SK-N-SH (cell line): ENCODE results near the gene ATXN10. TPM values are rescaled to one million over a fixed set of nuclear protein-coding genes. Genes with fewer than 3 reads are reported as not detected.

Experiments
- CTCF ChIA-PET: fragments of 300-600, 350-600 bp; formaldehyde crosslinking; extraction: SDS; loops from one replicate; lab custom pipeline; 2021; lab: Yijun Ruan, JAX
- POLR2A ChIA-PET: fragments of 350-600 bp; sonication (Branson Sonifier 250); formaldehyde crosslinking; extraction: SDS; loops from one replicate; lab custom pipeline; 2020; ENCODE audit warnings: antibody characterized with exemption, inconsistent platforms; lab: Yijun Ruan, JAX
- DNase-seq: peaks from one replicate; pipeline ENCODE4 v3.0.0; 2012
- H2AFZ ChIP-seq: fragments of 200-600 bp; sonication (generic); 2 replicates; pipeline ENCODE4 v1.8.1; 2016; ENCODE audit warnings: antibody characterized with exemption, mild to moderate bottlenecking, low read depth
- H3F3A ChIP-seq: fragments of 200-600 bp; sonication (generic); replicated peaks from 2 replicates; pipeline ENCODE3; 2016; ENCODE audit warnings: antibody characterized with exemption, mild to moderate bottlenecking; ENCODE audit not compliant: insufficient read depth
- H3K27ac ChIP-seq, 2 experiments: fragments of 200-500 bp in 1 of 2; fragments of 200-600 bp in 1 of 2; sonication (Bioruptor generic) in 1 of 2; sonication (generic), shearing (Covaris generic) in 1 of 2; 2 replicates each; pipeline versions ENCODE4 v1.5.1 to v1.6.1; 2014 to 2016; ENCODE audit warnings: low read depth in 2 of 2, inconsistent platforms in 1 of 2, low read length in 1 of 2, mild to moderate bottlenecking in 1 of 2, mixed read lengths in 1 of 2
- H3K27me3 ChIP-seq: fragments of 200-600 bp; sonication (generic), shearing (Covaris generic); 2 replicates; pipeline ENCODE4 v1.6.1; 2016; ENCODE audit warnings: mixed run types; ENCODE audit not compliant: insufficient read depth
- H3K36me3 ChIP-seq, 2 experiments: fragments of 200-500 bp in 1 of 2; fragments of 200-600 bp in 1 of 2; sonication (Bioruptor generic) in 1 of 2; sonication (generic) in 1 of 2; replicated peaks in 1 of 2; 2 replicates each; pipeline versions ENCODE3 to v1.5.1; 2014 to 2016; ENCODE audit warnings: low read length in 1 of 2, mild to moderate bottlenecking in 1 of 2; ENCODE audit not compliant: insufficient read depth in 2 of 2, control insufficient read depth in 1 of 2
- H3K4me1 ChIP-seq, 2 experiments: fragments of 200-500 bp in 1 of 2; fragments of 200-600 bp in 1 of 2; sonication (Bioruptor generic) in 1 of 2; sonication (generic), shearing (Covaris generic) in 1 of 2; 2 replicates each; pipeline versions ENCODE4 v1.5.1 to v1.6.1; 2014 to 2016; ENCODE audit warnings: low read depth in 1 of 2, low read length in 1 of 2, mixed run types in 1 of 2; ENCODE audit not compliant: insufficient read depth in 2 of 2, control insufficient read depth in 1 of 2
- H3K4me2 ChIP-seq: fragments of 200-600 bp; sonication (generic), shearing (Covaris generic); 2 replicates; pipeline ENCODE4 v1.6.1; 2017; ENCODE audit warnings: mixed run types
- H3K4me3 ChIP-seq, 2 experiments: fragments of 200-500 bp in 1 of 2; fragments of 200-600 bp in 1 of 2; sonication (Bioruptor generic) in 1 of 2; sonication (generic), shearing (Covaris generic) in 1 of 2; 2 replicates each; pipeline versions ENCODE4 v1.5.1 to v1.8.1; 2014 to 2016; ENCODE audit warnings: low read depth in 2 of 2, inconsistent platforms in 1 of 2, low read length in 1 of 2, mild to moderate bottlenecking in 1 of 2, mixed read lengths in 1 of 2, moderate library complexity in 1 of 2
- H3K79me2 ChIP-seq: fragments of 200-600 bp; sonication (generic); 2 replicates; pipeline ENCODE4 v1.8.1; 2017; ENCODE audit warnings: mild to moderate bottlenecking; ENCODE audit not compliant: insufficient read depth
- H3K9ac ChIP-seq: fragments of 200-600 bp; sonication (generic); 2 replicates; pipeline ENCODE4 v1.6.1; 2017; ENCODE audit warnings: mixed run types
- H3K9me2 ChIP-seq: fragments of 200-600 bp; sonication (generic); 2 replicates; pipeline ENCODE4 v1.6.1; 2017; ENCODE audit warnings: mixed run types
- H3K9me3 ChIP-seq: fragments of 200-600 bp; sonication (generic); 2 replicates; pipeline ENCODE4 v1.6.1; 2017; ENCODE audit warnings: mixed run types, mild to moderate bottlenecking, moderate library complexity
- H4K20me1 ChIP-seq: fragments of 200-600 bp; sonication (generic); 2 replicates; pipeline ENCODE4 v1.6.1; 2017; ENCODE audit warnings: mild to moderate bottlenecking, mixed run types; ENCODE audit not compliant: insufficient read depth
- CHD2 ChIP-seq: fragments of 150-350 bp; IDR thresholded peaks from 2 replicates; pipeline ENCODE4 v1.6.1; 2018; ENCODE audit warnings: low read length; ENCODE audit not compliant: partially characterized antibody
- EP300 ChIP-seq, 2 experiments: IDR thresholded peaks; 2 replicates each; pipeline versions ENCODE4 v1.4.0 to v1.6.1; 2012; ENCODE audit warnings: borderline replicate concordance in 1 of 2, low read depth in 1 of 2, low read length in 1 of 2
- FOXJ3 ChIP-seq: sonication (generic); formaldehyde crosslinking; IDR thresholded peaks from 2 replicates; pipeline ENCODE4 v1.5.1; 2020; ENCODE audit warnings: mild to moderate bottlenecking, missing genetic modification reagents
- GABPA ChIP-seq: IDR thresholded peaks from 2 replicates; pipeline ENCODE4 v1.4.0; 2012; ENCODE audit warnings: low read depth, mild to moderate bottlenecking
- GATA2 ChIP-seq: sonication (generic); formaldehyde crosslinking; IDR thresholded peaks from 2 replicates; pipeline ENCODE4 v1.5.0; 2020; ENCODE audit warnings: mild to moderate bottlenecking, missing genetic modification reagents
- JUND ChIP-seq: IDR thresholded peaks from 2 replicates; pipeline ENCODE4 v1.4.0; 2012
- MEF2A ChIP-seq: IDR thresholded peaks from 2 replicates; pipeline ENCODE4 v1.4.0; 2012; ENCODE audit warnings: low read depth, borderline replicate concordance
- RAD21 ChIP-seq: IDR thresholded peaks from 2 replicates; pipeline ENCODE4 v1.6.1; 2012; ENCODE audit warnings: mild to moderate bottlenecking, low read length
- RCOR1 ChIP-seq: fragments of 150-350 bp; IDR thresholded peaks from 2 replicates; pipeline ENCODE4 v1.6.1; 2017; ENCODE audit warnings: antibody characterized with exemption, low read length
- RXRA ChIP-seq: IDR thresholded peaks from 2 replicates; pipeline ENCODE4 v1.4.0; 2012; ENCODE audit warnings: low read depth, mild to moderate bottlenecking, borderline replicate concordance
- SMC3 ChIP-seq: IDR thresholded peaks from 2 replicates; pipeline ENCODE4 v1.6.1; 2012; ENCODE audit warnings: low read depth, low read length, improper control_type of control experiment
- TAF1 ChIP-seq: IDR thresholded peaks from 2 replicates; pipeline ENCODE4 v1.6.1; 2012; ENCODE audit warnings: low read depth, mild to moderate bottlenecking, low read length, moderate library complexity, borderline replicate concordance
- TEAD4 ChIP-seq: IDR thresholded peaks from 2 replicates; pipeline ENCODE4 v1.4.0; 2012; ENCODE audit warnings: mild to moderate bottlenecking, borderline replicate concordance; ENCODE audit not compliant: insufficient read depth
- YY1 ChIP-seq: IDR thresholded peaks from 2 replicates; pipeline ENCODE4 v1.4.0; 2012; ENCODE audit warnings: low read depth, mild to moderate bottlenecking
- WGBS: methylation state at CpG from one replicate; pipeline ENCODE4 v1.1.6; 2017; ENCODE audit warnings: low lambda C conversion rate; 5-methylcytosine and 5-hydroxymethylcytosine counted together
- polyA plus RNA-seq, 3 experiments: library from polyadenylated mRNA; depleted of rRNA; stranded (reverse); fragments of >200 nt; gene quantifications; 2 replicates each; pipeline ENCODE4 v1.2.3, GENCODE V29; 2012
- TF ChIP-seq, protein P1 (sequence below): IDR thresholded peaks from 2 replicates; pipeline ENCODE4 v1.6.1; 2012; ENCODE audit warnings: mild to moderate bottlenecking, low read depth, low read length, moderate library complexity
- TF ChIP-seq, protein P2 (sequence below): fragments of 150-350 bp; IDR thresholded peaks from 2 replicates; pipeline ENCODE4 v1.6.1; 2016; ENCODE audit warnings: mild to moderate bottlenecking, low read depth, low read length
- TF ChIP-seq, protein P3 (sequence below): IDR thresholded peaks from 2 replicates; pipeline ENCODE4; 2012
- TF ChIP-seq, protein P4 (sequence below): fragments of 200-600 bp; sonication (generic); IDR thresholded peaks from 2 replicates; pipeline ENCODE4 v1.6.1; 2017; ENCODE audit warnings: antibody characterized with exemption, mild to moderate bottlenecking, moderate library complexity

The ATXN10 gene
- polyA plus RNA-seq, 1 of the 3 experiments (the other 2 are of a cell fraction), result 202 TPM

DNA sequence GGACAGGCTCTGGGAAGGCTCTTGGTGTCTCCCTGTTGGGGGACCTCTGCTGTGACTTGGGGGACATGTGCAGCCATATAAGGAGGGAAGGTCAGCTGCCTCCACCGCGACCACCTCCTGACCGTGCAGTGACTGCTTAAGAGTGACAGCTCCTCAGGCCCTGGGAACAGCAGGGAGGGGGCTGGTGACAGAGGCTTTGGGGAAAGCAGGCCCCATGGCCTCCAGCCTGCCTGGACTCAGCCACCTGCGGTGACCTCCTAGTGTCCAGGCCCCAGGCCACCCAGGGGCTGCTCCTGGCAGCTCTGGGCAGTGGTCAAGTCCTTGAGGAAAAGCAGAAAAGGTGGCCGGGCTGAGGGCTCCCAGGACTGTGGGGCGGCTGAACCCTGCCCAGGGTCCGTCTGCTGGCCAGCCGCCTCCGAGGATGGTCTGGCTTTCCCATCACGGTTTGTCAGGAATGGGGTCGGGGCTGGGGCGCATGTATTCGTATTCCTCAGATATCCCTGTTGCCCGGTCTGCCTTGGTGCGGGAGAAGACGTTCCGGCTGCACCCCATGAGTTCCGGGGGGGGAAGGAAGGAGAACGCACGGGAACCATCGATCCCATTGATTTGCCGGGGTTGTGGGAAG lies 208.6 kb downstream of the ATXN10 start:
- no peaks in the 10 kb centered on the region for H3K27me3 ChIP-seq
- H3F3A ChIP-seq, result no peaks in the 10 kb centered on the region
- no peaks in the 10 kb centered on the region for H4K20me1 ChIP-seq
- no peak overlapping the region for H2AFZ ChIP-seq
- TF ChIP-seq, protein P1, sequence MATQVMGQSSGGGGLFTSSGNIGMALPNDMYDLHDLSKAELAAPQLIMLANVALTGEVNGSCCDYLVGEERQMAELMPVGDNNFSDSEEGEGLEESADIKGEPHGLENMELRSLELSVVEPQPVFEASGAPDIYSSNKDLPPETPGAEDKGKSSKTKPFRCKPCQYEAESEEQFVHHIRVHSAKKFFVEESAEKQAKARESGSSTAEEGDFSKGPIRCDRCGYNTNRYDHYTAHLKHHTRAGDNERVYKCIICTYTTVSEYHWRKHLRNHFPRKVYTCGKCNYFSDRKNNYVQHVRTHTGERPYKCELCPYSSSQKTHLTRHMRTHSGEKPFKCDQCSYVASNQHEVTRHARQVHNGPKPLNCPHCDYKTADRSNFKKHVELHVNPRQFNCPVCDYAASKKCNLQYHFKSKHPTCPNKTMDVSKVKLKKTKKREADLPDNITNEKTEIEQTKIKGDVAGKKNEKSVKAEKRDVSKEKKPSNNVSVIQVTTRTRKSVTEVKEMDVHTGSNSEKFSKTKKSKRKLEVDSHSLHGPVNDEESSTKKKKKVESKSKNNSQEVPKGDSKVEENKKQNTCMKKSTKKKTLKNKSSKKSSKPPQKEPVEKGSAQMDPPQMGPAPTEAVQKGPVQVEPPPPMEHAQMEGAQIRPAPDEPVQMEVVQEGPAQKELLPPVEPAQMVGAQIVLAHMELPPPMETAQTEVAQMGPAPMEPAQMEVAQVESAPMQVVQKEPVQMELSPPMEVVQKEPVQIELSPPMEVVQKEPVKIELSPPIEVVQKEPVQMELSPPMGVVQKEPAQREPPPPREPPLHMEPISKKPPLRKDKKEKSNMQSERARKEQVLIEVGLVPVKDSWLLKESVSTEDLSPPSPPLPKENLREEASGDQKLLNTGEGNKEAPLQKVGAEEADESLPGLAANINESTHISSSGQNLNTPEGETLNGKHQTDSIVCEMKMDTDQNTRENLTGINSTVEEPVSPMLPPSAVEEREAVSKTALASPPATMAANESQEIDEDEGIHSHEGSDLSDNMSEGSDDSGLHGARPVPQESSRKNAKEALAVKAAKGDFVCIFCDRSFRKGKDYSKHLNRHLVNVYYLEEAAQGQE, result no peak
- TF ChIP-seq GATA2 (no peak), RCOR1 (no peak), RAD21 (no peak), RXRA (no peak), SMC3 (no peak), EP300 (IDR thresholded peaks at IDR 0.05; ENCODE audit: borderline replicate concordance in 1 of 2, low read depth in 1 of 2, low read length in 1 of 2) (no peak), TEAD4 (no peak), GABPA (no peak), FOXJ3 (CRISPR knock-in tag) (no peak), CHD2 (no peak), JUND (no peak), YY1 (no peak), TAF1 (no peak), MEF2A (no peak)
- TF ChIP-seq, protein P2, sequence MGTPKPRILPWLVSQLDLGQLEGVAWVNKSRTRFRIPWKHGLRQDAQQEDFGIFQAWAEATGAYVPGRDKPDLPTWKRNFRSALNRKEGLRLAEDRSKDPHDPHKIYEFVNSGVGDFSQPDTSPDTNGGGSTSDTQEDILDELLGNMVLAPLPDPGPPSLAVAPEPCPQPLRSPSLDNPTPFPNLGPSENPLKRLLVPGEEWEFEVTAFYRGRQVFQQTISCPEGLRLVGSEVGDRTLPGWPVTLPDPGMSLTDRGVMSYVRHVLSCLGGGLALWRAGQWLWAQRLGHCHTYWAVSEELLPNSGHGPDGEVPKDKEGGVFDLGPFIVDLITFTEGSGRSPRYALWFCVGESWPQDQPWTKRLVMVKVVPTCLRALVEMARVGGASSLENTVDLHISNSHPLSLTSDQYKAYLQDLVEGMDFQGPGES, result no peak
- TF ChIP-seq, protein P3, sequence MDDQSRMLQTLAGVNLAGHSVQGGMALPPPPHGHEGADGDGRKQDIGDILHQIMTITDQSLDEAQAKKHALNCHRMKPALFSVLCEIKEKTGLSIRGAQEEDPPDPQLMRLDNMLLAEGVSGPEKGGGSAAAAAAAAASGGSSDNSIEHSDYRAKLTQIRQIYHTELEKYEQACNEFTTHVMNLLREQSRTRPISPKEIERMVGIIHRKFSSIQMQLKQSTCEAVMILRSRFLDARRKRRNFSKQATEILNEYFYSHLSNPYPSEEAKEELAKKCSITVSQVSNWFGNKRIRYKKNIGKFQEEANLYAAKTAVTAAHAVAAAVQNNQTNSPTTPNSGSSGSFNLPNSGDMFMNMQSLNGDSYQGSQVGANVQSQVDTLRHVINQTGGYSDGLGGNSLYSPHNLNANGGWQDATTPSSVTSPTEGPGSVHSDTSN, result no peak
- TF ChIP-seq, protein P4, sequence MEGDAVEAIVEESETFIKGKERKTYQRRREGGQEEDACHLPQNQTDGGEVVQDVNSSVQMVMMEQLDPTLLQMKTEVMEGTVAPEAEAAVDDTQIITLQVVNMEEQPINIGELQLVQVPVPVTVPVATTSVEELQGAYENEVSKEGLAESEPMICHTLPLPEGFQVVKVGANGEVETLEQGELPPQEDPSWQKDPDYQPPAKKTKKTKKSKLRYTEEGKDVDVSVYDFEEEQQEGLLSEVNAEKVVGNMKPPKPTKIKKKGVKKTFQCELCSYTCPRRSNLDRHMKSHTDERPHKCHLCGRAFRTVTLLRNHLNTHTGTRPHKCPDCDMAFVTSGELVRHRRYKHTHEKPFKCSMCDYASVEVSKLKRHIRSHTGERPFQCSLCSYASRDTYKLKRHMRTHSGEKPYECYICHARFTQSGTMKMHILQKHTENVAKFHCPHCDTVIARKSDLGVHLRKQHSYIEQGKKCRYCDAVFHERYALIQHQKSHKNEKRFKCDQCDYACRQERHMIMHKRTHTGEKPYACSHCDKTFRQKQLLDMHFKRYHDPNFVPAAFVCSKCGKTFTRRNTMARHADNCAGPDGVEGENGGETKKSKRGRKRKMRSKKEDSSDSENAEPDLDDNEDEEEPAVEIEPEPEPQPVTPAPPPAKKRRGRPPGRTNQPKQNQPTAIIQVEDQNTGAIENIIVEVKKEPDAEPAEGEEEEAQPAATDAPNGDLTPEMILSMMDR, result no peak
- ChIA-PET POLR2A (no interaction called here), CTCF (no interaction called here)
- no peaks in the 10 kb centered on the region for H3K9me2 ChIP-seq
- H3K4me1 ChIP-seq, result peaks cover 0 to 11% of the 10 kb centered on the region in 2 experiments; a peak in 1 of 4 replicates
- H3K27ac ChIP-seq, result no peak overlapping the region
- H3K9ac ChIP-seq, result no peak overlapping the region
- no peaks in the 10 kb centered on the region for H3K36me3 ChIP-seq
- no peak overlapping the region for H3K4me3 ChIP-seq
- 83% methylated on average over 18 of the region's 22 CpGs for WGBS
- H3K9me3 ChIP-seq, result no peaks in the 10 kb centered on the region
- no peaks in the 10 kb centered on the region for H3K79me2 ChIP-seq
- no peak for DNase-seq
- no peak overlapping the region for H3K4me2 ChIP-seq
